SK-N-SH (cell line): ENCODE results near the gene SETBP1. TPM values are rescaled to one million over a fixed set of nuclear protein-coding genes. Genes with fewer than 3 reads are reported as not detected.

ENCODE experiments used
- CTCF ChIA-PET: fragments of 300-600, 350-600 bp; formaldehyde crosslinking; extraction: SDS; loops from one replicate; lab custom pipeline; 2021; lab: Yijun Ruan, JAX
- POLR2A ChIA-PET: fragments of 350-600 bp; sonication (Branson Sonifier 250); formaldehyde crosslinking; extraction: SDS; loops from one replicate; lab custom pipeline; 2020; ENCODE audit warnings: antibody characterized with exemption, inconsistent platforms; lab: Yijun Ruan, JAX
- DNase-seq: peaks from one replicate; pipeline ENCODE4 v3.0.0; 2012
- H2AFZ ChIP-seq: fragments of 200-600 bp; sonication (generic); 2 replicates; pipeline ENCODE4 v1.8.1; 2016; ENCODE audit warnings: antibody characterized with exemption, mild to moderate bottlenecking, low read depth
- H3F3A ChIP-seq: fragments of 200-600 bp; sonication (generic); replicated peaks from 2 replicates; pipeline ENCODE3; 2016; ENCODE audit warnings: antibody characterized with exemption, mild to moderate bottlenecking; ENCODE audit not compliant: insufficient read depth
- H3K27ac ChIP-seq, 2 experiments: fragments of 200-500 bp in 1 of 2; fragments of 200-600 bp in 1 of 2; sonication (Bioruptor generic) in 1 of 2; sonication (generic), shearing (Covaris generic) in 1 of 2; 2 replicates each; pipeline versions ENCODE4 v1.5.1 to v1.6.1; 2014 to 2016; ENCODE audit warnings: low read depth in 2 of 2, inconsistent platforms in 1 of 2, low read length in 1 of 2, mild to moderate bottlenecking in 1 of 2, mixed read lengths in 1 of 2
- H3K27me3 ChIP-seq: fragments of 200-600 bp; sonication (generic), shearing (Covaris generic); 2 replicates; pipeline ENCODE4 v1.6.1; 2016; ENCODE audit warnings: mixed run types; ENCODE audit not compliant: insufficient read depth
- H3K36me3 ChIP-seq, 2 experiments: fragments of 200-500 bp in 1 of 2; fragments of 200-600 bp in 1 of 2; sonication (Bioruptor generic) in 1 of 2; sonication (generic) in 1 of 2; replicated peaks in 1 of 2; 2 replicates each; pipeline versions ENCODE3 to v1.5.1; 2014 to 2016; ENCODE audit warnings: low read length in 1 of 2, mild to moderate bottlenecking in 1 of 2; ENCODE audit not compliant: insufficient read depth in 2 of 2, control insufficient read depth in 1 of 2
- H3K4me1 ChIP-seq, 2 experiments: fragments of 200-500 bp in 1 of 2; fragments of 200-600 bp in 1 of 2; sonication (Bioruptor generic) in 1 of 2; sonication (generic), shearing (Covaris generic) in 1 of 2; 2 replicates each; pipeline versions ENCODE4 v1.5.1 to v1.6.1; 2014 to 2016; ENCODE audit warnings: low read depth in 1 of 2, low read length in 1 of 2, mixed run types in 1 of 2; ENCODE audit not compliant: insufficient read depth in 2 of 2, control insufficient read depth in 1 of 2
- H3K4me2 ChIP-seq: fragments of 200-600 bp; sonication (generic), shearing (Covaris generic); 2 replicates; pipeline ENCODE4 v1.6.1; 2017; ENCODE audit warnings: mixed run types
- H3K4me3 ChIP-seq, 2 experiments: fragments of 200-500 bp in 1 of 2; fragments of 200-600 bp in 1 of 2; sonication (Bioruptor generic) in 1 of 2; sonication (generic), shearing (Covaris generic) in 1 of 2; 2 replicates each; pipeline versions ENCODE4 v1.5.1 to v1.8.1; 2014 to 2016; ENCODE audit warnings: low read depth in 2 of 2, inconsistent platforms in 1 of 2, low read length in 1 of 2, mild to moderate bottlenecking in 1 of 2, mixed read lengths in 1 of 2, moderate library complexity in 1 of 2
- H3K79me2 ChIP-seq: fragments of 200-600 bp; sonication (generic); 2 replicates; pipeline ENCODE4 v1.8.1; 2017; ENCODE audit warnings: mild to moderate bottlenecking; ENCODE audit not compliant: insufficient read depth
- H3K9ac ChIP-seq: fragments of 200-600 bp; sonication (generic); 2 replicates; pipeline ENCODE4 v1.6.1; 2017; ENCODE audit warnings: mixed run types
- H3K9me2 ChIP-seq: fragments of 200-600 bp; sonication (generic); 2 replicates; pipeline ENCODE4 v1.6.1; 2017; ENCODE audit warnings: mixed run types
- H3K9me3 ChIP-seq: fragments of 200-600 bp; sonication (generic); 2 replicates; pipeline ENCODE4 v1.6.1; 2017; ENCODE audit warnings: mixed run types, mild to moderate bottlenecking, moderate library complexity
- H4K20me1 ChIP-seq: fragments of 200-600 bp; sonication (generic); 2 replicates; pipeline ENCODE4 v1.6.1; 2017; ENCODE audit warnings: mild to moderate bottlenecking, mixed run types; ENCODE audit not compliant: insufficient read depth
- CHD2 ChIP-seq: fragments of 150-350 bp; IDR thresholded peaks from 2 replicates; pipeline ENCODE4 v1.6.1; 2018; ENCODE audit warnings: low read length; ENCODE audit not compliant: partially characterized antibody
- FOXJ3 ChIP-seq: sonication (generic); formaldehyde crosslinking; IDR thresholded peaks from 2 replicates; pipeline ENCODE4 v1.5.1; 2020; ENCODE audit warnings: mild to moderate bottlenecking, missing genetic modification reagents
- FOXM1 ChIP-seq: IDR thresholded peaks from 2 replicates; pipeline ENCODE4 v1.4.0; 2012; ENCODE audit warnings: low read depth, mild to moderate bottlenecking
- GABPA ChIP-seq: IDR thresholded peaks from 2 replicates; pipeline ENCODE4 v1.4.0; 2012; ENCODE audit warnings: low read depth, mild to moderate bottlenecking
- MEF2A ChIP-seq: IDR thresholded peaks from 2 replicates; pipeline ENCODE4 v1.4.0; 2012; ENCODE audit warnings: low read depth, borderline replicate concordance
- MXI1 ChIP-seq: IDR thresholded peaks from 2 replicates; pipeline ENCODE4 v1.6.1; 2012; ENCODE audit warnings: mild to moderate bottlenecking, low read depth, low read length, improper control_type of control experiment
- RAD21 ChIP-seq: IDR thresholded peaks from 2 replicates; pipeline ENCODE4 v1.6.1; 2012; ENCODE audit warnings: mild to moderate bottlenecking, low read length
- RCOR1 ChIP-seq: fragments of 150-350 bp; IDR thresholded peaks from 2 replicates; pipeline ENCODE4 v1.6.1; 2017; ENCODE audit warnings: antibody characterized with exemption, low read length
- REST ChIP-seq: IDR thresholded peaks from 2 replicates; pipeline ENCODE4 v1.6.1; 2012; ENCODE audit warnings: mild to moderate bottlenecking, low read depth, low read length, moderate library complexity
- RXRA ChIP-seq: IDR thresholded peaks from 2 replicates; pipeline ENCODE4 v1.4.0; 2012; ENCODE audit warnings: low read depth, mild to moderate bottlenecking, borderline replicate concordance
- SIN3A ChIP-seq: IDR thresholded peaks from 2 replicates; pipeline ENCODE4 v1.6.1; 2012; ENCODE audit warnings: low read depth, mild to moderate bottlenecking, low read length, moderate library complexity, borderline replicate concordance
- SMC3 ChIP-seq: IDR thresholded peaks from 2 replicates; pipeline ENCODE4 v1.6.1; 2012; ENCODE audit warnings: low read depth, low read length, improper control_type of control experiment
- TCF12 ChIP-seq: IDR thresholded peaks from 2 replicates; pipeline ENCODE4 v1.4.0; 2012
- TEAD4 ChIP-seq: IDR thresholded peaks from 2 replicates; pipeline ENCODE4 v1.4.0; 2012; ENCODE audit warnings: mild to moderate bottlenecking, borderline replicate concordance; ENCODE audit not compliant: insufficient read depth
- USF1 ChIP-seq: IDR thresholded peaks from 2 replicates; pipeline ENCODE4 v1.4.0; 2012; ENCODE audit warnings: low read depth, borderline replicate concordance
- YY1 ChIP-seq: IDR thresholded peaks from 2 replicates; pipeline ENCODE4 v1.4.0; 2012; ENCODE audit warnings: low read depth, mild to moderate bottlenecking
- WGBS: methylation state at CpG from one replicate; pipeline ENCODE4 v1.1.6; 2017; ENCODE audit warnings: low lambda C conversion rate; 5-methylcytosine and 5-hydroxymethylcytosine counted together
- polyA plus RNA-seq, 3 experiments: library from polyadenylated mRNA; depleted of rRNA; stranded (reverse); fragments of >200 nt; gene quantifications; 2 replicates each; pipeline ENCODE4 v1.2.3, GENCODE V29; 2012
- TF ChIP-seq, protein P1 (sequence below): fragments of 150-350 bp; IDR thresholded peaks from 2 replicates; pipeline ENCODE4 v1.6.1; 2016; ENCODE audit warnings: mild to moderate bottlenecking, low read depth, low read length
- TF ChIP-seq, protein P2 (sequence below): fragments of 150-350 bp; IDR thresholded peaks from 2 replicates; pipeline ENCODE4 v1.6.1; 2017; ENCODE audit warnings: antibody characterized with exemption, low read length, low read depth, borderline replicate concordance

Gene SETBP1
- polyA plus RNA-seq, 1 of the 3 experiments (the other 2 are of a cell fraction) = 3.0 TPM

GRCh38 chr18:44795241-44795640 is 114.6 kb downstream of the SETBP1 start:
- H3K9ac ChIP-seq = no peak overlapping the region
- ChIA-PET CTCF (no interaction called here), POLR2A (no interaction called here)
- H3K36me3 ChIP-seq = no peaks in the 10 kb centered on the region
- H2AFZ ChIP-seq = no peak overlapping the region
- H3F3A ChIP-seq = no peaks in the 10 kb centered on the region
- whole genome bisulfite sequencing = 97% methylated on average over 4 of the region's 4 CpGs
- H3K27me3 ChIP-seq = no peaks in the 10 kb centered on the region
- H4K20me1 ChIP-seq = no peaks in the 10 kb centered on the region; the same call in 1 of the 2 replicates
- TF ChIP-seq, protein P1, sequence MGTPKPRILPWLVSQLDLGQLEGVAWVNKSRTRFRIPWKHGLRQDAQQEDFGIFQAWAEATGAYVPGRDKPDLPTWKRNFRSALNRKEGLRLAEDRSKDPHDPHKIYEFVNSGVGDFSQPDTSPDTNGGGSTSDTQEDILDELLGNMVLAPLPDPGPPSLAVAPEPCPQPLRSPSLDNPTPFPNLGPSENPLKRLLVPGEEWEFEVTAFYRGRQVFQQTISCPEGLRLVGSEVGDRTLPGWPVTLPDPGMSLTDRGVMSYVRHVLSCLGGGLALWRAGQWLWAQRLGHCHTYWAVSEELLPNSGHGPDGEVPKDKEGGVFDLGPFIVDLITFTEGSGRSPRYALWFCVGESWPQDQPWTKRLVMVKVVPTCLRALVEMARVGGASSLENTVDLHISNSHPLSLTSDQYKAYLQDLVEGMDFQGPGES = no peak
- H3K79me2 ChIP-seq = no peaks in the 10 kb centered on the region
- no peak overlapping the region for H3K4me2 ChIP-seq
- no peaks in the 10 kb centered on the region for H3K9me2 ChIP-seq
- no peaks in the 10 kb centered on the region for H3K9me3 ChIP-seq
- H3K4me3 ChIP-seq = no peak overlapping the region
- H3K4me1 ChIP-seq = peaks cover 8 to 21% of the 10 kb centered on the region in 2 experiments; a peak in 3 of 4 replicates
- no peak for DNase-seq
- no peak overlapping the region for H3K27ac ChIP-seq

GRCh38 chr18:44796429-44797428 is 116.0 kb downstream of the SETBP1 start:
- ChIA-PET POLR2A (no interaction called here), CTCF (no interaction called here)
- no peaks in the 10 kb centered on the region for H3K79me2 ChIP-seq
- no peak for DNase-seq
- no peak overlapping the region for H3K9ac ChIP-seq
- H3K4me1 ChIP-seq = peaks cover 6 to 15% of the 10 kb centered on the region in 2 experiments; a peak in 3 of 4 replicates
- TF ChIP-seq FOXM1 (no peak), TEAD4 (no peak), RXRA (no peak), CHD2 (no peak), TCF12 (no peak), YY1 (no peak), SIN3A (no peak), MEF2A (no peak), REST (no peak), FOXJ3 (CRISPR knock-in tag) (no peak), USF1 (no peak), RAD21 (no peak), MXI1 (no peak), SMC3 (no peak), RCOR1 (no peak), GABPA (no peak)
- TF ChIP-seq, protein P2, sequence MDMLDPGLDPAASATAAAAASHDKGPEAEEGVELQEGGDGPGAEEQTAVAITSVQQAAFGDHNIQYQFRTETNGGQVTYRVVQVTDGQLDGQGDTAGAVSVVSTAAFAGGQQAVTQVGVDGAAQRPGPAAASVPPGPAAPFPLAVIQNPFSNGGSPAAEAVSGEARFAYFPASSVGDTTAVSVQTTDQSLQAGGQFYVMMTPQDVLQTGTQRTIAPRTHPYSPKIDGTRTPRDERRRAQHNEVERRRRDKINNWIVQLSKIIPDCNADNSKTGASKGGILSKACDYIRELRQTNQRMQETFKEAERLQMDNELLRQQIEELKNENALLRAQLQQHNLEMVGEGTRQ = no peak
- TF ChIP-seq, all 33 proteins: peak for 0
- Histone ChIP-seq H4K20me1 (no peaks in the 10 kb centered on the region; the same call in 1 of the 2 replicates), H3K27me3 (no peaks in the 10 kb centered on the region), H2AFZ (no peak overlapping the region), H3K4me3 (no peak overlapping the region), H3K9me3 (no peaks in the 10 kb centered on the region), H3K36me3 (no peaks in the 10 kb centered on the region), H3K27ac (no peak overlapping the region), H3F3A (no peaks in the 10 kb centered on the region), H3K4me2 (no peak overlapping the region), H3K9me2 (no peaks in the 10 kb centered on the region)
- 94% methylated on average over 6 of the region's 6 CpGs for WGBS
